A549 treated with AZD2906 at 1 μM for 4 hours (cell line): Measurements from ENCODE around the gene RHO. TPM values are rescaled to one million over a fixed set of nuclear protein-coding genes. Genes with fewer than 3 reads are reported as not detected.

Experiments used
- total RNA-seq: library from RNA; stranded (reverse); fragments of 200-300 nt; extraction: Qiagen RNA extraction; gene quantifications from 5 replicates; pipeline ENCODE4 v1.2.3, GENCODE V29; 2022

The RHO gene
- not detected in 5 replicates for total RNA-seq

DNA sequence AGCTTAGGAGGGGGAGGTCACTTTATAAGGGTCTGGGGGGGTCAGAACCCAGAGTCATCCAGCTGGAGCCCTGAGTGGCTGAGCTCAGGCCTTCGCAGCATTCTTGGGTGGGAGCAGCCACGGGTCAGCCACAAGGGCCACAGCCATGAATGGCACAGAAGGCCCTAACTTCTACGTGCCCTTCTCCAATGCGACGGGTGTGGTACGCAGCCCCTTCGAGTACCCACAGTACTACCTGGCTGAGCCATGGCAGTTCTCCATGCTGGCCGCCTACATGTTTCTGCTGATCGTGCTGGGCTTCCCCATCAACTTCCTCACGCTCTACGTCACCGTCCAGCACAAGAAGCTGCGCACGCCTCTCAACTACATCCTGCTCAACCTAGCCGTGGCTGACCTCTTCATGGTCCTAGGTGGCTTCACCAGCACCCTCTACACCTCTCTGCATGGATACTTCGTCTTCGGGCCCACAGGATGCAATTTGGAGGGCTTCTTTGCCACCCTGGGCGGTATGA lies at the start of gene RHO:
Gene RHO, plus strand, starts transcription at position 51 of the 512 bp plus-strand sequence. Its CDS starts 95 bp downstream, at position 146.

DNA sequence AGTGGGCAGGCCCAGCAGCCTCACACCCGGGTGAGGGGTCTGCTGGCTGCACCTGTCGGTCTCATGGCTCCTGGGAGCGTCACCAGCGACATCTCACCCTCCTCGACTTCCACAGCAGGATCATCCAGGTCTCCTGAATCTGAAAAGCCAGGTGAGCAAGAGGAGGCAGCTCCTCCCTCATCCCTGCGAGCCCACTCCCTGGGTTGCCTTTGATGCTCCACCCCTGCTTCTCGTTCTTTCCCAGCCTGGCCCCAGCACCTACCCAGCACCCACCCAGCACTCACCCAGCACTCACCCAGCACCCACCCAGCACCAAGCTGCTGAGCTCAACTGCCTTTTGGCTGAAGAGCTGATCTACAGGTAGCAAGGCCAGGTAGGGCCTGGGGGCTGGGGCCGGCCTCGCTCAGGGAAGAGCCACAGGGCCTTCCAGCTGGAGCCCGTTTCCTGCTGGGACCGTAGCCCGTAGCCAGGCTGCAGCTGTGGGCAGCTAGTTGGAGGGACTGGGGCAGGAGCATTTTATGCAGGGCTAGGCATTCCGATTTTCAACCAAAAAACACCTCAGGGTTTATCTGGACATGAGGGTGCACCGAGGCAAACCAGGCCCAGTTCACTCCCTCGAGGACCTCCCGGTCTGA lies 14.8 kb downstream of the RHO start, which contains the start of gene H1-8:
Gene H1-8, plus strand, starts transcription at position 20 of the 635 bp plus-strand sequence. Its CDS starts 44 bp downstream, at position 64.

Other genes with a start within 250 kb of the RHO start
- gene HMCES, start 249.8 kb upstream of the RHO start, total RNA-seq = 37.5 to 40.9 TPM (median 40.1 TPM) in 5 replicates
- gene EFCAB12, start 100.0 kb upstream of the RHO start, total RNA-seq = 0.70 to 1.3 TPM (median 1.0 TPM) in 5 replicates
- gene MBD4, start 88.7 kb upstream of the RHO start, total RNA-seq = 14.8 to 19.9 TPM (median 17.8 TPM) in 5 replicates
- 11.0 to 13.1 TPM (median 11.9 TPM) in 5 replicates for gene IFT122, start 88.4 kb upstream of the RHO start, total RNA-seq
- gene H1-8, start 14.5 kb downstream of the RHO start, total RNA-seq = not detected in 5 replicates
- 78.3 to 96.7 TPM (median 90.6 TPM) in 5 replicates for gene PLXND1, start 78.0 kb downstream of the RHO start, total RNA-seq